ENCODE data around the gene KLHL35. TPM values are rescaled to one million over a fixed set of nuclear protein-coding genes. Genes with fewer than 3 reads are reported as not detected.

The KLHL35 gene
- total RNA-seq, 4 donors from 2014 or later: 1.6 TPM; not detected in 3

GRCh38 chr11:75465701-75466531 lies 32.9 kb upstream of the KLHL35 start:
- Histone ChIP-seq H3K4me1 (peaks cover 0 to 4% (median 0%) of the 10 kb centered on the region in 4 donors), H3K36me3 (no peaks in the 10 kb centered on the region), H3K4me3 (no peak overlapping the region), H3K9me3 (no peaks in the 10 kb centered on the region), H3K27ac (no peak overlapping the region), H3K27me3 (no peaks in the 10 kb centered on the region)
- DNase-seq: no peak
- TF ChIP-seq POLR2A (IDR thresholded peaks at IDR 0.05) (no peak), CTCF (IDR thresholded peaks at IDR 0.05) (no peak)

GRCh38 chr11:75463106-75463774 lies 30.2 kb upstream of the KLHL35 start:
- TF ChIP-seq CTCF (IDR thresholded peaks at IDR 0.05): no peak
- no peak for TF ChIP-seq POLR2A (IDR thresholded peaks at IDR 0.05)
- Histone ChIP-seq H3K4me3 (no peak overlapping the region), H3K36me3 (no peaks in the 10 kb centered on the region), H3K27ac (no peak overlapping the region), H3K4me1 (peaks cover 0 to 3% (median 0%) of the 10 kb centered on the region in 4 donors), H3K27me3 (no peaks in the 10 kb centered on the region), H3K9me3 (no peaks in the 10 kb centered on the region)
- no peak for DNase-seq

- H3K4me1 ChIP-seq: no peaks in the 10 kb centered on the region
- TF ChIP-seq CTCF (IDR thresholded peaks at IDR 0.05) (no peak), POLR2A (IDR thresholded peaks at IDR 0.05) (no peak)
- DNase-seq: no peak
Measured at GRCh38 chr11:75462117-75462653, 29.2 kb upstream of the KLHL35 start.

GRCh38 chr11:75461151-75461550 lies 28.1 kb upstream of the KLHL35 start:
- Histone ChIP-seq H3K27me3 (no peaks in the 10 kb centered on the region), H3K9me3 (no peaks in the 10 kb centered on the region), H3K36me3 (no peaks in the 10 kb centered on the region), H3K27ac (no peak overlapping the region), H3K4me3 (no peak overlapping the region), H3K4me1 (no peaks in the 10 kb centered on the region)
- TF ChIP-seq POLR2A (IDR thresholded peaks at IDR 0.05) (no peak), CTCF (IDR thresholded peaks at IDR 0.05) (no peak)
- DNase-seq: no peak

More at GRCh38 chr11:75462117-75462653, 29.2 kb upstream of the KLHL35 start:
- Histone ChIP-seq H3K36me3 (no peaks in the 10 kb centered on the region), H3K9me3 (no peaks in the 10 kb centered on the region), H3K27ac (no peak overlapping the region), H3K4me3 (no peak overlapping the region), H3K27me3 (no peaks in the 10 kb centered on the region)

- no peak for TF ChIP-seq CTCF (IDR thresholded peaks at IDR 0.05)
- no peak for TF ChIP-seq POLR2A (IDR thresholded peaks at IDR 0.05)
- H3K27ac ChIP-seq: no peak overlapping the region
- H3K4me1 ChIP-seq: no peaks in the 10 kb centered on the region
- H3K9me3 ChIP-seq: no peaks in the 10 kb centered on the region
- no peaks in the 10 kb centered on the region for H3K27me3 ChIP-seq
- H3K4me3 ChIP-seq: no peak overlapping the region
- H3K36me3 ChIP-seq: no peaks in the 10 kb centered on the region
- DNase-seq: no peak
Measured at GRCh38 chr11:75456596-75457183, 23.7 kb upstream of the KLHL35 start.
